Measurements from ENCODE around the gene COG5. TPM values are rescaled to one million over a fixed set of nuclear protein-coding genes. Genes with fewer than 3 reads are reported as not detected.

The COG5 gene
- total and polyA plus RNA-seq, 10 of the 15 experiments (the other 5 are each of a cell fraction or from before 2014, with no cell fraction given), result 5.5 to 27.9 (median 15.6) TPM

GRCh38 chr7:107158028-107158427, 405.7 kb downstream of the COG5 start:
- 50% methylated on average over 2 of the region's 2 CpGs for WGBS (ENCODE audit: insufficient coverage, insufficient replicate concordance, low lambda C conversion rate, missing lambda C conversion rate)
- no peaks in the 10 kb centered on the region for H4K20me1 ChIP-seq (ENCODE audit: control insufficient read depth, insufficient read depth)
- no peak overlapping the region for H3K9ac ChIP-seq (ENCODE audit: control insufficient read depth, insufficient read depth, low read length)
- no peaks in the 10 kb centered on the region for H3K36me3 ChIP-seq (ENCODE audit: control insufficient read depth in 2 of 2, insufficient read depth in 2 of 2, low read length in 1 of 2)
- RAD21 ChIA-PET (ENCODE audit: unreplicated experiment), result no interaction called here
- H3K27ac ChIP-seq (ENCODE audit: control insufficient read depth, insufficient read depth), result no peak overlapping the region
- H2AFZ ChIP-seq (ENCODE audit: control insufficient read depth, low read depth, low read length), result no peak overlapping the region
- FAIRE-seq (no peak), ATAC-seq (no peak), DNase-seq (ENCODE audit: low read depth, low spot score) (no peak)
- intact Hi-C loops (cut with micrococcal nuclease; ENCODE audit: unreplicated experiment), result loop anchor here (10.0 kb wide), 2 partner anchors 493 to 983 kb away; partner anchors contain the start of gene CCDC71L
- SMC1A ChIA-PET (ENCODE audit: uncharacterized antibody, unreplicated experiment), result no interaction called here
- H3K79me2 ChIP-seq (ENCODE audit: control insufficient read depth, insufficient read depth, low read length), result no peaks in the 10 kb centered on the region
- POLR2A ChIA-PET, result no interaction called here
- BruUV-seq (replicated peaks), result no TSS peak
- no peak overlapping the region for H3K4me3 ChIP-seq
- H3K4me2 ChIP-seq (ENCODE audit: control insufficient read depth, insufficient read depth), result no peak overlapping the region
- CTCF ChIA-PET, result no interaction called here
- in situ Hi-C loops (cut with MboI), result no loop called here
- H3K27me3 ChIP-seq (replicated peaks in 1 of 2; ENCODE audit: control insufficient read depth in 2 of 2, insufficient read depth in 2 of 2, low read length in 1 of 2), result no peaks in the 10 kb centered on the region; a peak in 1 of 4 replicates
- H3K9me3 ChIP-seq (replicated peaks; ENCODE audit: control insufficient read depth, insufficient read depth, low read length), result no peaks in the 10 kb centered on the region
- H3K4me1 ChIP-seq (ENCODE audit: control insufficient read depth, insufficient read depth, low read length), result no peaks in the 10 kb centered on the region
- TF ChIP-seq SMARCA5 (IDR thresholded peaks at IDR 0.05) (no peak), TCF12 (IDR thresholded peaks at IDR 0.05; ENCODE audit: low read depth, low read length) (no peak), PML (IDR thresholded peaks at IDR 0.05; ENCODE audit: low read length) (no peak), TCF3 (IDR thresholded peaks at IDR 0.05; ENCODE audit: borderline replicate concordance, insufficient read depth, low read depth, low read length) (no peak), NBN (IDR thresholded peaks at IDR 0.05) (no peak), REST (IDR thresholded peaks at IDR 0.05; ENCODE audit: low read depth, low read length) (no peak), YY1 (IDR thresholded peaks at IDR 0.05; ENCODE audit: low read depth, low read length) (no peak), CHD1 (IDR thresholded peaks at IDR 0.05; ENCODE audit: low read depth, low read length) (no peak), BCLAF1 (IDR thresholded peaks at IDR 0.05) (no peak), CHD4 (IDR thresholded peaks at IDR 0.05) (no peak), SUPT20H (IDR thresholded peaks at IDR 0.05; ENCODE audit: borderline replicate concordance, control insufficient read depth, low read depth, low read length) (no peak), ESRRA (IDR thresholded peaks at IDR 0.05; ENCODE audit: low read length) (no peak), ZNF24 (IDR thresholded peaks at IDR 0.05) (no peak), SP1 (IDR thresholded peaks at IDR 0.05; ENCODE audit: low read depth, low read length) (no peak), SIX5 (IDR thresholded peaks at IDR 0.05; ENCODE audit: low read depth, low read length, severe bottlenecking) (no peak), PAX8 (IDR thresholded peaks at IDR 0.05) (no peak), ZNF274 (IDR thresholded peaks at IDR 0.05; ENCODE audit: insufficient read depth, insufficient read length) (no peak)
